Sigmoid colon (tissue), 3 donors: Measurements from ENCODE around the gene MMP13.

ENCODE experiments used
- CTCF ChIP-seq, 4 experiments: fragments of 450-650 bp in 3 of 4; fragments of 200-600 bp in 1 of 4; IDR thresholded peaks; one replicate each; pipeline ENCODE4 v1.5.1; 2016 to 2019; ENCODE audit warnings: antibody characterized with exemption in 4 of 4, mild to moderate bottlenecking in 3 of 4, moderate library complexity in 2 of 4
- POLR2A ChIP-seq, 2 donors: fragments of 450-650 bp; IDR thresholded peaks; one replicate each; pipeline ENCODE4 v1.6.1; 2016; ENCODE audit warnings: antibody characterized with exemption in 2 of 2, mild to moderate bottlenecking in 2 of 2, moderate library complexity in 2 of 2

- no peak for TF ChIP-seq POLR2A (IDR thresholded peaks at IDR 0.05)
- no peak for TF ChIP-seq CTCF (IDR thresholded peaks at IDR 0.05)
These were observed 29.5 kb downstream of the MMP13 start for GRCh38 chr11:102925988-102926387.
